GM18505 (cell line): ENCODE data around the gene PDK1.
"Not testable (repeated sequence)": the region's sequence is repeated elsewhere in the genome, so short reads cannot be mapped to it uniquely, and the experiment has no call there.

ENCODE experiments used
- ATAC-seq: cut with Tn5 transposase; IDR thresholded peaks from one replicate; pipeline ENCODE4 v1.9.1; 2021; ENCODE audit not compliant: unreplicated experiment
- POLR2A ChIP-seq: IDR thresholded peaks from 4 replicates; pipeline ENCODE4 v1.6.1; 2011; ENCODE audit warnings: borderline replicate concordance; ENCODE audit not compliant: insufficient read depth, insufficient read length; ENCODE audit errors: extremely low read depth

PDK1 gene

GRCh38 chr2:172562298-172562697, 6.4 kb downstream of the PDK1 start:
- no peak for ATAC-seq
- TF ChIP-seq POLR2A = no peak

DNA sequence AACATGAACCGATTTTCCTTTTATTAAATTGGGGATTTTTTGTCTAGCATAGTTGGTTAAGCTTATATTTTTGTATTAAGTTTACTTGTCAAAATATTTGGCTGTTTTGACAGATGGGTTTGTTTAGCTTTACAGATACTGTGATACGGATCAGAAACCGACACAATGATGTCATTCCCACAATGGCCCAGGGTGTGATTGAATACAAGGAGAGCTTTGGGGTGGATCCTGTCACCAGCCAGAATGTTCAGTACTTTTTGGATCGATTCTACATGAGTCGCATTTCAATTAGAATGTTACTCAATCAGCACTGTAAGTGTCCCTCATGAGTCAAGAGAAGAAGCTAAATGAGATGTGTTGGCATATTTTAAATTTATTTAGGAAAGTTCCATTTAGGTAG, 8.5 kb downstream of the PDK1 start:
- ATAC-seq = no peak
- TF ChIP-seq POLR2A = no peak

DNA sequence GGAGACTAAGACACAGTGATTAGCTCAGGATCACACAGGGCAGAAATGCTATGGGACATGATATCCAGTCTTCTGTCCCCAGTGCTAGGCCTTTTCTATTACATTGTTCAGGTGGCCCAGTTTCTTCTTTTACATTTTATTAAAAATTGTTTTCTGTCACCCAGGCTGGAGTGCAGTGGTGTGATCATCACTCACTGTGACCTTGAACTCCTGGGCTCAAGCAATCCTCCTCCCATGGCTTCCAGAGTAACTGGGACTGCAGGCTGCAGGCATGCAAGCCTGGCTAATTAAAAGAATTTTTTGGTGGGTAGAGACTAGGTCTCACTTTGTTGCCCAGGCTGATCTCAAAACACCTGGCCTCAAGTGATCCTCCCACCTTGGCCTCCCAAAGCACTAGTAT, 15.4 kb downstream of the PDK1 start:
- ATAC-seq = no peak
- TF ChIP-seq POLR2A = no peak

DNA sequence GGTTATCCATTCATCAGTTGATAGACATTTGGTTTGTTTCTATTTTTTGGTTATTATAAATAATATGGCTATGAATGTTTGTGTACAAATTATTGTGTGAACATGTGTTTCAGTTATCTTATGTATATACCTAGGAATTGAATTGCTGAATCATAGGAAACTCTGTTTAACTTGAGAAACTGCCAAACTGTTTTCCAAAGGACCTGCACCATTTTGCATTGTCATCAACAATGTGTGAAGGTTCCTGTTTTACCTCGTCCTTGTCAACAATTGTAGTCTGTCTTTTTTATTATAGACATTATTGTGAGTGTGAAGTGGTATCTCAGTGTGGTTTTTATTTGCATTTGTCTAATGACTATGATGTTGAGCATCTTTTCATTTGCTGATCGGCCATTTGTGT, 17.1 kb downstream of the PDK1 start:
- ATAC-seq = no peak
- TF ChIP-seq POLR2A = no peak

GRCh38 chr2:172574965-172575364, 19.1 kb downstream of the PDK1 start:
- ATAC-seq = no peak
- no peak for TF ChIP-seq POLR2A

GRCh38 chr2:172578054-172578453, 22.2 kb downstream of the PDK1 start:
- no peak for ATAC-seq

GRCh38 chr2:172578860-172579512, 23.1 kb downstream of the PDK1 start:
- no peak for TF ChIP-seq POLR2A
- no peak for ATAC-seq

More at GRCh38 chr2:172578054-172578453, 22.2 kb downstream of the PDK1 start:
- TF ChIP-seq POLR2A = no peak

- no peak for TF ChIP-seq POLR2A
- no peak for ATAC-seq
Observed at GRCh38 chr2:172580544-172580943, 24.7 kb downstream of the PDK1 start.

- TF ChIP-seq POLR2A = no peak
- ATAC-seq = no peak
Observed at GRCh38 chr2:172582656-172583055, 26.8 kb downstream of the PDK1 start.

DNA sequence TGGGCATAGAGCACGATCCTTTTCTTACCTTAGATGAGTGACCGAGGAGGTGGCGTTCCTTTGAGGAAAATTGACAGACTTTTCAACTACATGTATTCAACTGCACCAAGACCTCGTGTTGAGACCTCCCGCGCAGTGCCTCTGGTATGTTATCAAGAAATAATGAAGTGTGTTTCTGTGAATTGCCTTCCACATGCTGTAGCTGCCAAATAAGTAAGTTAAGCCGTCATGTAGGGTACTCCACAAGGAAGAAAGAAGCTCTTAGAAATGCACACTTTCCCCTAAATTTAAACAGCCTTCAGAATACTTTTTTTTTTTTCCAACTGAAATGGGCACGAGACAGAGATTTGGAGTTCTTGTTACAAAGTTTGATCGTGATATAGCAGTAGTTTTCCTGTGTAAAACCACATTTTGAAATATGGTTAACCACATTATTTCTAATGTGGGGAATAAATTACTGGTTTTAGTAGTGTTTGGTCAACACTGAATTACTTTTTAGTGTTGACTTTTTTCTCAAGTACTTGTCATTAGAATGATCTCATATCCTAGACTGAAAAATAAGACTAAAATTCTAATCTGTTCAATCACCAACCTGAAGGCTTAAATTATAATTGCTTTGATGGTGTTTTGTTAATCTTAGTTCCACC, 30.5 kb downstream of the PDK1 start:
- TF ChIP-seq POLR2A = no peak
- no peak for ATAC-seq

- ATAC-seq = not testable (repeated sequence)
Observed at GRCh38 chr2:172587231-172587630, 31.3 kb downstream of the PDK1 start.

DNA sequence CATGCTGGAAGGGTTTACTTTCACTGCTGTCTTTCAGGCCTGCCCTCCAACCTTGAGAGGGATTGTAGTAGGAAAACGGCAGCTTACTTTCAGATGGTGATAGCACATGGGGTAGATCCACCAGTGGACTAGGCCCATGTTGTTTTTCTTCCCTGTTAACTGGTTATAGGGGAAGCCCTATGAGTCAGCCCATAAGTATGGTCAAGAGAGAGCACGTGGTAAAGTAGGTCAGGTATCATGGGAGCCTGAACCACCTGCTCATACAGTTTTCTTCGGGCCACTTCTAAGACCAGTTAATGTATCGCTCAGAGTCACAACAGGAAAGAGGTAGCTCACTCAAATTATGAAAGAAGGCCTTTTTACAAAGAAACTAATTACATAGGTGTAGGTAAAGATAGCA, 33.0 kb downstream of the PDK1 start:
- no peak for TF ChIP-seq POLR2A
- ATAC-seq = no peak

- ATAC-seq = not testable (repeated sequence)
Observed at GRCh38 chr2:172591386-172591785, 35.5 kb downstream of the PDK1 start.

GRCh38 chr2:172592190-172592589, 36.3 kb downstream of the PDK1 start:
- not testable (repeated sequence) for ATAC-seq

DNA sequence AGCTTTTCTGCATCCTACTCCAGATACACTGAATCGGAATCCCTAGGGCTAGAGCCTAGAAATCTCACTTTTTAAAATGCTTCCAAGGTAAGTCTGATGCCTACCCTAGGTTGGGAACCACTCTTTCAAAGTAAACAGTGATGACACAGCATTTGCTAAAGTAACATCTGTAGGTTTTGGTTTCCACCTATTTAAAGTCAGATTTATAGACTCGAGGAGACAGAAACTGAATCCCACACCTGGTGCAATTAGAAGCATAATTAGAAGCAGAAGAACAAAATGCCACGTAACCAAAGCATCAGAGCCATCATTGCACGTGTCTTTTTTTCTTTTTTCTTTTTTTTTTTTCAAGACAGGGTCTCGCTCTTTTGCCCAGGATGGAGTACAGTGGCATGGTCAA, 40.9 kb downstream of the PDK1 start:
- no peak for TF ChIP-seq POLR2A
- ATAC-seq = no peak
